Stimulated activated memory B cell treated with anti-CD40 and anti-IgM and Interleukin-4, amounts not matched to agents 10 μg/mL and 1 μg/mL and 100 μg/mL, for 72 hours (primary cell): Measurements from ENCODE around the gene KRT86.
"Not testable (repeated sequence)": the region's sequence is repeated elsewhere in the genome, so short reads cannot be mapped to it uniquely, and the experiment has no call there.

ENCODE experiments used
- ATAC-seq: fragments of 150-1000 bp; cut with Tn5 transposase; 2 replicates; pipeline ENCODE4 v1.10.0; 2021
- H3K27ac Mint-ChIP-seq: one replicate; pipeline ENCODE4 v1.8.0; 2022; ENCODE audit warnings: mild to moderate bottlenecking, mixed read lengths
- H3K27me3 Mint-ChIP-seq: one replicate; pipeline ENCODE4 v1.8.0; 2022; ENCODE audit warnings: mixed read lengths
- H3K36me3 Mint-ChIP-seq: one replicate; pipeline ENCODE4 v1.8.0; 2022; ENCODE audit warnings: mixed read lengths
- H3K4me1 Mint-ChIP-seq: one replicate; pipeline ENCODE4 v1.8.0; 2022; ENCODE audit warnings: mixed read lengths
- H3K4me3 Mint-ChIP-seq: one replicate; pipeline ENCODE4 v1.8.0; 2022; ENCODE audit warnings: mild to moderate bottlenecking, moderate library complexity, mixed read lengths
- H3K9me3 Mint-ChIP-seq: one replicate; pipeline ENCODE4 v1.8.0; 2022; ENCODE audit warnings: mixed read lengths

The KRT86 gene

GRCh38 chr12:52305921-52306705 is 31.7 kb downstream of the KRT86 start:
- H3K4me3 Mint-ChIP-seq, result no peak overlapping the region
- H3K4me1 Mint-ChIP-seq, result peaks cover 19% of the 10 kb centered on the region
- no peak for ATAC-seq
- H3K9me3 Mint-ChIP-seq, result no peaks in the 10 kb centered on the region
- no peak overlapping the region for H3K27ac Mint-ChIP-seq
- no peaks in the 10 kb centered on the region for H3K36me3 Mint-ChIP-seq
- H3K27me3 Mint-ChIP-seq, result peaks cover 62% of the 10 kb centered on the region

- Mint-ChIP-seq H3K27me3 (peaks cover 66% of the 10 kb centered on the region), H3K9me3 (no peaks in the 10 kb centered on the region), H3K36me3 (no peaks in the 10 kb centered on the region), H3K4me1 (peaks cover 19% of the 10 kb centered on the region), H3K27ac (no peak overlapping the region), H3K4me3 (no peak overlapping the region)
- ATAC-seq, result no peak
Observed at GRCh38 chr12:52306731-52307130, 32.3 kb downstream of the KRT86 start.

- H3K36me3 Mint-ChIP-seq, result no peaks in the 10 kb centered on the region
- H3K27me3 Mint-ChIP-seq, result peaks cover 80% of the 10 kb centered on the region
- H3K27ac Mint-ChIP-seq, result no peak overlapping the region
- H3K9me3 Mint-ChIP-seq, result no peaks in the 10 kb centered on the region
- peak overlapping the region; percentile 36 for H3K4me3 Mint-ChIP-seq
- peak; percentile 49 for ATAC-seq
- H3K4me1 Mint-ChIP-seq, result peaks cover 19% of the 10 kb centered on the region
Observed at GRCh38 chr12:52307836-52308805, 33.7 kb downstream of the KRT86 start.

- H3K27me3 Mint-ChIP-seq, result peaks cover 88% of the 10 kb centered on the region
- peaks cover 19% of the 10 kb centered on the region for H3K4me1 Mint-ChIP-seq
- H3K27ac Mint-ChIP-seq, result no peak overlapping the region
- no peak for ATAC-seq
- peak overlapping the region; percentile 27 for H3K4me3 Mint-ChIP-seq
- no peaks in the 10 kb centered on the region for H3K36me3 Mint-ChIP-seq
- H3K9me3 Mint-ChIP-seq, result no peaks in the 10 kb centered on the region
Observed at GRCh38 chr12:52308806-52309425, 34.5 kb downstream of the KRT86 start.

- H3K27ac Mint-ChIP-seq, result no peak overlapping the region
- H3K27me3 Mint-ChIP-seq, result peaks cover 76% of the 10 kb centered on the region
- ATAC-seq, result no peak
- no peaks in the 10 kb centered on the region for H3K36me3 Mint-ChIP-seq
- H3K4me3 Mint-ChIP-seq, result no peak overlapping the region
- no peaks in the 10 kb centered on the region for H3K9me3 Mint-ChIP-seq
- H3K4me1 Mint-ChIP-seq, result peaks cover 8% of the 10 kb centered on the region
Observed at GRCh38 chr12:52310622-52311284, 36.3 kb downstream of the KRT86 start.

GRCh38 chr12:52311285-52311648 is 36.8 kb downstream of the KRT86 start:
- no peaks in the 10 kb centered on the region for H3K9me3 Mint-ChIP-seq
- no peak overlapping the region for H3K4me3 Mint-ChIP-seq
- H3K36me3 Mint-ChIP-seq, result no peaks in the 10 kb centered on the region
- H3K27ac Mint-ChIP-seq, result no peak overlapping the region
- ATAC-seq, result no peak
- H3K27me3 Mint-ChIP-seq, result peaks cover 71% of the 10 kb centered on the region
- peaks cover 8% of the 10 kb centered on the region for H3K4me1 Mint-ChIP-seq

GRCh38 chr12:52312086-52312485 is 37.6 kb downstream of the KRT86 start:
- Mint-ChIP-seq H3K4me3 (no peak overlapping the region), H3K36me3 (no peaks in the 10 kb centered on the region), H3K9me3 (no peaks in the 10 kb centered on the region), H3K27ac (no peak overlapping the region), H3K4me1 (peaks cover 8% of the 10 kb centered on the region), H3K27me3 (peaks cover 62% of the 10 kb centered on the region)
- no peak for ATAC-seq

- Mint-ChIP-seq H3K4me1 (peaks cover 6% of the 10 kb centered on the region), H3K27ac (no peak overlapping the region), H3K27me3 (peaks cover 58% of the 10 kb centered on the region), H3K9me3 (no peaks in the 10 kb centered on the region), H3K4me3 (no peak overlapping the region), H3K36me3 (no peaks in the 10 kb centered on the region)
- no peak for ATAC-seq
Observed at GRCh38 chr12:52313461-52313860, 39.0 kb downstream of the KRT86 start.

- H3K36me3 Mint-ChIP-seq, result no peaks in the 10 kb centered on the region
- peaks cover 58% of the 10 kb centered on the region for H3K27me3 Mint-ChIP-seq
- no peak overlapping the region for H3K4me3 Mint-ChIP-seq
- ATAC-seq, result no peak
- no peak overlapping the region for H3K27ac Mint-ChIP-seq
- no peaks in the 10 kb centered on the region for H3K9me3 Mint-ChIP-seq
- peaks cover 1% of the 10 kb centered on the region for H3K4me1 Mint-ChIP-seq
Observed at GRCh38 chr12:52313926-52314325, 39.5 kb downstream of the KRT86 start.

GRCh38 chr12:52314511-52314910 is 40.1 kb downstream of the KRT86 start:
- Mint-ChIP-seq H3K27me3 (peaks cover 58% of the 10 kb centered on the region), H3K36me3 (no peaks in the 10 kb centered on the region), H3K4me3 (no peak overlapping the region), H3K4me1 (no peaks in the 10 kb centered on the region), H3K9me3 (no peaks in the 10 kb centered on the region), H3K27ac (no peak overlapping the region)
- ATAC-seq, result no peak

- H3K27me3 Mint-ChIP-seq, result peaks cover 63% of the 10 kb centered on the region
- not testable (repeated sequence) for H3K36me3 Mint-ChIP-seq, H3K9me3 Mint-ChIP-seq, H3K27ac Mint-ChIP-seq, H3K4me1 Mint-ChIP-seq, ATAC-seq, H3K4me3 Mint-ChIP-seq
Observed at GRCh38 chr12:52315721-52316120, 41.3 kb downstream of the KRT86 start.

- Mint-ChIP-seq H3K27ac (no peak overlapping the region), H3K4me3 (no peak overlapping the region), H3K27me3 (peaks cover 57% of the 10 kb centered on the region), H3K36me3 (no peaks in the 10 kb centered on the region), H3K9me3 (no peaks in the 10 kb centered on the region), H3K4me1 (no peaks in the 10 kb centered on the region)
- ATAC-seq, result no peak
Observed at GRCh38 chr12:52316290-52316689, 41.8 kb downstream of the KRT86 start.

GRCh38 chr12:52316701-52317100 is 42.3 kb downstream of the KRT86 start:
- H3K4me3 Mint-ChIP-seq, result no peak overlapping the region
- H3K27me3 Mint-ChIP-seq, result peaks cover 55% of the 10 kb centered on the region
- no peaks in the 10 kb centered on the region for H3K4me1 Mint-ChIP-seq
- H3K27ac Mint-ChIP-seq, result no peak overlapping the region
- H3K9me3 Mint-ChIP-seq, result no peaks in the 10 kb centered on the region
- ATAC-seq, result no peak
- H3K36me3 Mint-ChIP-seq, result no peaks in the 10 kb centered on the region

- no peak overlapping the region for H3K27ac Mint-ChIP-seq
- no peaks in the 10 kb centered on the region for H3K9me3 Mint-ChIP-seq
- no peak for ATAC-seq
- H3K4me1 Mint-ChIP-seq, result no peaks in the 10 kb centered on the region
- peaks cover 55% of the 10 kb centered on the region for H3K27me3 Mint-ChIP-seq
- H3K36me3 Mint-ChIP-seq, result no peaks in the 10 kb centered on the region
- H3K4me3 Mint-ChIP-seq, result no peak overlapping the region
Observed at GRCh38 chr12:52317468-52318052, 43.1 kb downstream of the KRT86 start.
